Activated T-helper 1 cell treated with Interleukin-2 at 50 U/mL for 16 hours (primary cell): Measurements from ENCODE around the gene MPC1.
"Not testable (repeated sequence)": the region's sequence is repeated elsewhere in the genome, so short reads cannot be mapped to it uniquely, and the experiment has no call there.

Experiments used
- DNase-seq: peaks from one replicate; pipeline ENCODE4 v3.0.0-alpha.2; 2020; ENCODE audit warnings: low read depth

The MPC1 gene

DNA sequence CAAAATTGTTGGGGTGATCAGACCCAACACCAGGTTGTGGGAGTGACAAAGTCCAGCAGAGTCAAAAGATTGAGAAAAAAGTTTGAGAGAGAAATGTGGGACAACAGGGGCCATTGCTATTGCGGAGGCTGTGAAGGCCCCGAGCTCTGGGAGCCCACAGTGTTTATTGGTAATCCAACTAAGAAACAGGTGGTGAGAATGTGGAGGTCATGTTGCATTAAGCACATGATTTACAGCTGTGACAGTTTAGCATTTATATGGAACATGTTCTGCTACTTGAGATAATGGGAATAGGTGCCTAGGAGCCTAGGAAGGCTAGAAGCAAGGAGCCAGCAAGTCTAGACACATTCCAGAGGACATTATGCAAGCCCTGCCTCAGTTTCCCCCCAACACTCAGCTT is 37.8 kb downstream of the MPC1 start:
- DNase-seq = not testable (repeated sequence)

DNA sequence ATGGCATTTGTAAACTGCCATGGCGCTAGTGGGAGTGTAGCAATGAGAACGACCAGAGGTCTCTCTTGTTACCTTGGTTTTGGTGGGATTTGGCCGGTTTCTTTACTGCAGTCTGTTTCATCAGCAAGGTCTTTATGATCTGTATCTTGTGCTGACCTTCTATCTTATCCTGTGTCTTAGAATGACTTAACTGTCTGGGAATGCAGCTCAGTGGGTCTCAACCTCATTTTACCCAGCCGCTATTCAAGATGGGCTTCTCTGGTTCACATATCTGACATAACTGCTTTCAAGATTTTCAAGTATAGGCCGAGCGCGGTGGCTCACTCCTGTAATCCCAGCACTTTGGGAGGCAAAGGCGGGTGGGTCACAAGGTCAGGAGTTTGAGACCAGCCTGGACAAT is 38.5 kb downstream of the MPC1 start:
- no peak for DNase-seq

DNA sequence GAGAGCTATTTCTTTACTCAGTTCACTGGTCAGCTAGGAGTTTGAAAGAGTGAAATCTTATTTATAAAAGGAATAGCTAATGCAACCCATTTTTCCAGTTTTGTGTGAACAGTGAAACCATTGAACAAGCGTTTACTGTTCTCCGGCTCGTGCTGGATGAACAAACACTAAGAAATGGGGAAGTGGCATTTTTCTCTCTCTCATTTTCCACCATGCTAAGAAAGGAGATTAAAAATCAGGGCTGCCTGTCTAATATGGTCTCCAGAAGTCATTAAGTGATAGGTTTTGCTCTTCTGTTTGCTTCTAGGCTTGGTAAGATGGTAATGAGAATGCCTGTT is 39.6 kb downstream of the MPC1 start:
- no peak for DNase-seq

DNA sequence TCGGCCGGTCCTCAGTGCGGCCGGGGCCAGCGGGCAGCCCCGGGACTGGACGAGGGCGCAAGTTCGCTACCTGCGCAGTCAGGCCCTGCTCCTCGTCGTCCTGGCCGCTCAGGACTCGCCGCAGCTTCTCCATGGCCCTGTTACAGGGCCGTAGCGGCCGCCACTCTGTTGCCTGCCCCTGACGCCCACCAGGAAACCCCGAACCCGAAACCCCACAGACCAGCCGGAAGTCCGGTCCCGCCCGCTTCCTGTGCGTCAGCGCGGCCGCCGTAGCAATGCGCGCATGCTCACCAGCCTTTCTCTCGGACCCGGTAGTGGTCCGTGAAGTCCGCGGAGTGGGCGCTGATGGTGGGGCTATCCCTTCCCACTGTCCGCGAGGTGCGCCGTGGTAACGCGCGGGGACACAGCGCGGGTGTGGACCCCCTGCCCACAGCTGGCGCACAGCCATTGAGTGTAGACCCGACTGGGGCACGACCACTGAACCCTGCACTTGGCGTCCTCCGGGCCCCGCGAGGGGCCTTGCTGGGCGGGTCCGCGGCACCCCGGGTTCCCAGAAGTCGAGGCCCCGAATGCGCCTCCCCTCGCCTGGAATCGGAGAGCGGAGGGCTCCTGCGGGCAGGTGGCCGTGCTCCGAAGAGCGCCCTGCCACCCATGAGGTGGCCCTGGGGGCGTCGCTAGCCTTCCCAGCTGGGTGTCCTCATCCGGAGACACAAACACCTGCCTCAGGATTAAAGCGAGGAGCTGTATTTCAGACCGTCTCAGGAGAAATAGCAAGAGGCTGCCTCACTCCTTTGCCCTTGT is 40.2 kb downstream of the MPC1 start, which contains the start of gene SFT2D1:
TSS of gene SFT2D1 (minus strand) at position 197 of the 801 bp plus-strand sequence. CDS start at position 133, 64 bp downstream.
- peak; percentile 55 for DNase-seq

DNA sequence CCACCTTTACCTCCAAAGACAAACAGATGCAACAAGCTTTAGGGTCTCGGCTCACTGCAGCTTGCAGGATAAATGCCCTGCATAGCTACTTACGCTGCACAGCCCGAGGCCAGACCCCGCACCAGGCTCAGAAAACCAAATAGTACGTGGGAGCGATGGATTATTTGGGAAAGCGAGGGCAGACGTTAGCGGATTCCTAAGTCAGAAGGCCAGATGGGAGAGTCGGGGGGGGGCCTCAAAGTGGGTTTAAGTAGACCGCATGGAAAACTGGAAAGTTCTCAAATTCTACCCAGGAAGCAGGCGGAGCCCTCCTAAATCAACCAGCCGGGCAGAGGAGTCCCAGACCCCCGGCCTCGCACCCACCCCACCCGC is 40.8 kb downstream of the MPC1 start:
- no peak for DNase-seq

DNA sequence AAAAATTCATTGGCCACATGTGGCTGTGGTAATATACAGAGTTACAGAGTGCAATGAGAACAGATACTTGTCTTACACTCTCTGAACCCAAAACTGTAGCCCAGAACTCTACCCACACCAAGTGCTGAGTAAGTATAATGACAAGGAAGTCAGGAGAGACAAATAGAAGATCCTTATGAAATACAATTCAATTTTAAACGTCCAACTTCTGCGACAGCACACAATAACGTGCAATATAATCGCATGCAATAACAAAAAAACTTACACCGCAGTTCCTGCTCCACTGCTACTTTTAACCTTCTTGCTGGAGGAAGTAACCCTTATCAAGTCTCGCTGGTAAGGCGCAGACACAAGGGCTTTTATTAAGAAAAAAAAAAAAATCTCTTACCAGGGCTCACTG is 41.3 kb downstream of the MPC1 start:
- DNase-seq = no peak

DNA sequence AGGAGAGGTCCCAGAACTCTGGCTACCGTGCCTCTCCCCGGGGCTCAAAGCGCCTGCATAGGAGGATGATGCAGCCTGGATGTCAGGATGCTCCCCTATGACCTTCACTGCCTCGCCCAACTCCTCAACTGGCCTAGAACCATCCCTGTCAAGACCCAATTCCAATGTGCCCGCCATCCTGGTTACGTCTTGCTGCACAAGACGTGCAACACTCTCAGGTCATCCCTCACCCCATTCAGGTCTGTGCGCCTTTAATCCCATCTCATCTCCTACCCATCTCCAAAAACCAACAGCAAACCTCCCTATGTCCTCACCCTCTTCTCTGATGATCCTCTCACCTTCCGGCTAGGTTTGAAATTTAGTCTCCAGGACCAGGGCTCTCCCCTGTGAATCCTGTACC is 43.9 kb downstream of the MPC1 start:
- no peak for DNase-seq

DNA sequence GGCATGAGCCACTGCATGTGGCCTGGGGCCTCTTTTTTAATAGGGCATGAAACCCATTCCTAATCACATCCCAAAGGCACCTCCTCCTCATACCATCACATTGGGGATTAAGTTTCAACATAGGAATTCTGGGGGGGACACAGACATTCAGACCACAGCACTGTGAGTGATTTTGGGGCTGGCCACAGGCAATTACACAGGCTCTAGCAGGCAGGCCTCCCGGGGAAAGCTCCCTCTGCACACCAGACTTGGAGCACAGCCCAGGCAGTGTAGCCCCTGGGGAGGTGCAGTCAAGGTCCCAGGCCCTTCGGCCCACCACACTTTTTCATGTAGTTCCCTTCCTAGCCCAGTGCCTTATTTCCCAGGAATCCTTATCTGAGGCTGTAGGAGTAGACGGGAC is 45.9 kb downstream of the MPC1 start:
- no peak for DNase-seq

DNA sequence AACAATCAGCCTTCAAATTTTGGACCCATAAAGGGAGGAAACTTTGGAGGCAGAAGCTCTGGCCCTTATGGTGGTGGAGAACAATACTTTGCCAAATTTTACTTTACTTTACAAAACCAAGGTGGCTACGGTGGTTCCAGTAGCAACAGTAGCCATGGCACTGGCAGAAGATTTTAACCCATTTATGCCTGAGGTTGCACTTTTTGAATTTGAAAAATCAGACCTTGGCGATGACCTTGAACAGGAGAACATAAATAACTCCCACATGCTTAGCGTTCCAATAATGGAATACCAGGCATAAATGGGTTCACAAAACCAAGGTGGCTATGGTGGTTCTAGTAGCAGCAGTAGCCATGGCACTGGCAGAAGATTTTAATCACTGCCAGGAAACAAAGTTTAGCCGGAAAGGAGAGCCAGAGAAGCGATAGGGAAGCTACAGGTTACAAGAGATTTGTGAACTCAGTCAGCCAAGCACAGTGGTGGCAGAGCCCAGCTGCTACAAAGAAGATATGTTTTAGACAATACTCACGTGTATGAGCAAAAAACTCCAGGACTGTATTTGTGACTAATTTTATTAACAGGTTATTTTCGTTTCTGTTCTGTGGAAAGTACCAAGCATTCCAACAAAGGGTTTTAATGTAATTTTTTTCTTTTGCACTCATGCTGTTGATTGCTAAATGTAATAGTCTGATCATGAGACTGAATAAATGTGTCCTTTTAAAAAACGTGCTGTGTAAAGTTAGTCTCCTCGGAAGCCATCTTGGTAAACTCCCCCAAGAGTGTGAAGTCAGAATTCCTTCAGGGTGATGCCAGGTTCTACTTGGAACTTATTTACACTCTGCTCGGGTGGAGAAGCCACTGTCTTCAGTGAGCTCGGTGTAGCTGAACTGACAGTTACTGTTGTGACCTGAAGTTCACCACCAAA is 47.1 kb downstream of the MPC1 start:
- no peak for DNase-seq

DNA sequence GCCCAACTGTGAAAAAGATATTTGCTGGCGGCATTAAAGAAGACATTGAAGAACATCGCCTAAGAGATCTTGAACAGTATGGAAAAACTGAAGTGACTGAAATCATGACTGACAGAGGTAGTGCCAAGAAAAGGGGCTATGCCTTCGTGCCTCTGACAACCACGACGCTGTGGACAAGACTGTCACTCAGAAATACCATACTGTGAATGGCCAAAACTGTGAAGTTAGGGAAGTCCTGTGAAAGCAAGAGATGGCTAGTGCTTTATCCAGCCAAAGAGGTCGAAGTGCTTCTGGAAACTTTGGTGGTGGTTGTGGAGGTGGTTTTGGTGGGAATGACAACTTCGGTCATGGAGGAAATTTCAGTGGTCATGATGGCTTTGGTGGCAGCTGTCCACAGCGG is 47.9 kb downstream of the MPC1 start:
- no peak for DNase-seq

DNA sequence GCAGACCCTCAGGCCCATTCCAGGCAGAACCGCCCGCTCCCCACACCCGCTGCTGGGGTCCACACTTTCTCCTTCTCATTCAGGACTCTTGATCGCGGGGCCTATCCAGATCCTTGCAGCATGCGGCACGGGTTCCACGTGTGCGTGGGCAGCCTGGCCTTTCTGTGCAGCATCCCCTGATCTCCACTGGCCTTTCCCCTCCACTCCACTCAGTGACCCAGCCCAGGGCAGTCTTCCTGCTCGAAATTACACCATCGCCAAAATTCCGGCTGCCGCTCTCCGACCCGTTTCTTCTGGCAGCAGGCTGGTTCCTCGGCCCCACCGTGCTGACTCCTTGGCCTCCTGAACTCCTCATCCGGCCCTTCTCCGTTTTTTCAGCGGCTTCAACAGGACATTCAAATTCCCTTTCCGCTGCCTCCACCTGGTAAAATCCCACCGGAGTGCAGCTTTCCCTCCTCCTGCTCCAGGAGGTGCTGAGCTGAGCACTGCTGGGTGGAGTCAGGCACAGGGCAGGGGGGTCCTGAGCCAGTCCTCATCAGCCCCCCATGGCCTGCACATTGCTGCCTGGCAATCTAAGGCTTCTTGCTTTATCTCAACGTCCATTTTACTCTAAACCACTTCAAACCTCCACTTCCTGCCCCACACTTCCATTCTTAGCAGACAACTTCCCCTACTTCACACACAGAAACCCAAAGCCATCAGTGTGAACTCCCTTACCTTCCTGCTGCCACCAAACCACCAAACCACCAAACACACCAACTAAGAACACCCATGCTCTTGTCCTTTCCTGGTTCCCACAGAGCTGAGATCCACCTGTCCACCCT is 49.4 kb downstream of the MPC1 start:
- no peak for DNase-seq

DNA sequence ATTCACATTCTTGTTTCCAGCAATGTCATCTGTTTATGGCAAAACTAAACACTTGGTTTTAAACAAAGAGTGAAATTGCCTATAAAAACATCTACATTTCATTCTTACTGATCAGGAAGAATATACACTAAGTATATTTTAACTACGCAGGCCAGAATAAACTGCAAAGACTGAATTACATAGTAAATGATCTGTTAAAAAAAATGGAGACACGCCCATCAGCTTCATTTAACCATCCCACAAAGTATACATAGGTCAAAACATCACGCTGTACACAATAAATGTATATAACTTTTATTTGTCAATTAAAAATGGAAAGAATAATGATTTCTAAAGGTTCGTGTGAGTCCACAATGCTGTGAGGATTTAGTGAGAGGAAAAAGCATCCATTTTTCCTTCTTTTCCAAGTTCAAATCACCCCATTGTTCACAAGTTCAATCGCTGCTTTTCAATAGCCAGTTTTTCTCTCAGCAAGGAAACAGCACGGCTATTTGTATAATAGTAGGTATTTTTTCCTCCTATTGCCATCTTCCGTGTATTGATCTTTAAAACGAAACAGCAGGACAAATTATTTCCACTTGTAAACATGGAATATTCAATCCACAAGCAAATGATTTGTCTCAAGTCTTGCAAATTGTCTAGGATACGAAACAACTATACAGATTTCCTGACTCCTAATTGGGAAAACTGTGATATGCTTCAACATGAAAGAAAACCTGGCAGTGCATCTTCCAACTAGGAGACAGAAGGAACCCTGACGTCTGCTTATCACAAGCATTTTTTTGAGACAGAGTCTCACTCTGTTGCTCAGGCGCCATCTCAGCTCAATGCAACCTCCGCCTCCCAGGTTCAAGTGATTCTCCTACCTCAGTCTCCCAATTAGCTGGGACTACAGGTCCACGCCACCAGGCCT is 51.0 kb downstream of the MPC1 start:
- DNase-seq = no peak

DNA sequence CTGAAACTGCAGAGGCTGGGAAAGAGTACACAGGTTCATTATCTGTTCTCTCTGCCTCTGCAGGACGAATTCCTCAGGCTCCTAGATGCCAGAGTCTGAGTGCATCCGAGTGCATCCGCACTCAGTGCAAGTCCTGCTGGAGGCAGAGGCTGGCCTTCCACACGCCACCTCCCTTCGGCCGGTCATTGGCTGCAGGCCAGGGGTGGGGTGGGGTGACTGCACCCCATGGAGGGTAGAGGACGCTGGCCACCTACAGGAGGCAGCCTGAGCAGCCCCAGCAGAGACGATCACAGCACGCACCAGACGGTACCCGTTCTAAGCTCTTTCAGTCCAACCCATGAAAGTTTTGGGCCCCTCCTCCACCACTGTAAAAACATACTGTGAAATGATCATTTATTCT is 52.1 kb downstream of the MPC1 start:
- no peak for DNase-seq

DNA sequence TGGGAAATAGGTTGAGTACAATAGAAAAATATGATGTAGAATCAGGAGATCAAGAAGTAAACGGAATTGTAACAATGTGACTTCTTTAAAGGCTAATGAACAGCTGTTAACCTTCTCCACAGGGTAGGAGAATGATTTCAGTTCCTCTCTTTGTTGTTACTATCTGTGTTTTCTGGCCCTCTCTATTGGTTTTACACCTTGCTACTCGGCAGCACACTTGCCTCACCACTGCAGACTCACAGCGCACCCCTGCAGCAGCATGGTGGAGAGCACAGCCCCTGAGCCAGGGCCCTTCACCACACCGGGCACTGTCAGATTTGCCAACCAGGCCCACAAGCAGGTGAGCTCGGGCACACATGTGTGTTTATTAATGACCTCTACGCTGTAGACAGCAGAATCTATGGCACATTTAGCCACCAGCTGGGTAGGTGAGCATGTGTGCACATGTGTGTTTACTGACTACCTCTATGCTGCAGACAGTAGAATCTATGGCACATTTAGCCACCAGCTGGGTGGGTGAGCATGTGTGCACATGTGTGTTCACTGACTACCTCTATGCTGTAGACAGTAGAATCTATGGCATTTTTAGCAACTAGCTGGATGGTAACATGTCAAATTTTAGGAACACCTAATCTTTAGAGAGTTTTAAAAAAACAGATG is 57.2 kb downstream of the MPC1 start:
- no peak for DNase-seq

DNA sequence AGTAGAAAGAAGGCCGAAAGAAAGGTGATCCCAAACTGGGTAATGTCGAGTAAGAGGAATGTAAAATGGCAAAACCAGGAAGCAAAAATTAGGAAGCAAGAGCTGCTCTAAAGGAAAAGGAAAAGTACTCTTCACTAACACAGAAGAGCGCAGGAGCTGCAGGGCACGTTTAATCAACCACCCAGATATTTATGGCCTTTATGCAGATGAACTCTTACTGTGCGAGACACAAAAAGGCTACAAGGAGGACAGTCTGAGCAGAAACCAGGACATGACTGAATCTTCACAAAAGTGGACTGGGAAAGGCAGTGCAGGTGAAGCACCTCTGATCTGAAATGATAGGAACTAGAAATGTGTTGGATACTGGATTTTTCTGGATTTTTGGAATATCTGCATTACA is 59.3 kb downstream of the MPC1 start:
- no peak for DNase-seq

DNA sequence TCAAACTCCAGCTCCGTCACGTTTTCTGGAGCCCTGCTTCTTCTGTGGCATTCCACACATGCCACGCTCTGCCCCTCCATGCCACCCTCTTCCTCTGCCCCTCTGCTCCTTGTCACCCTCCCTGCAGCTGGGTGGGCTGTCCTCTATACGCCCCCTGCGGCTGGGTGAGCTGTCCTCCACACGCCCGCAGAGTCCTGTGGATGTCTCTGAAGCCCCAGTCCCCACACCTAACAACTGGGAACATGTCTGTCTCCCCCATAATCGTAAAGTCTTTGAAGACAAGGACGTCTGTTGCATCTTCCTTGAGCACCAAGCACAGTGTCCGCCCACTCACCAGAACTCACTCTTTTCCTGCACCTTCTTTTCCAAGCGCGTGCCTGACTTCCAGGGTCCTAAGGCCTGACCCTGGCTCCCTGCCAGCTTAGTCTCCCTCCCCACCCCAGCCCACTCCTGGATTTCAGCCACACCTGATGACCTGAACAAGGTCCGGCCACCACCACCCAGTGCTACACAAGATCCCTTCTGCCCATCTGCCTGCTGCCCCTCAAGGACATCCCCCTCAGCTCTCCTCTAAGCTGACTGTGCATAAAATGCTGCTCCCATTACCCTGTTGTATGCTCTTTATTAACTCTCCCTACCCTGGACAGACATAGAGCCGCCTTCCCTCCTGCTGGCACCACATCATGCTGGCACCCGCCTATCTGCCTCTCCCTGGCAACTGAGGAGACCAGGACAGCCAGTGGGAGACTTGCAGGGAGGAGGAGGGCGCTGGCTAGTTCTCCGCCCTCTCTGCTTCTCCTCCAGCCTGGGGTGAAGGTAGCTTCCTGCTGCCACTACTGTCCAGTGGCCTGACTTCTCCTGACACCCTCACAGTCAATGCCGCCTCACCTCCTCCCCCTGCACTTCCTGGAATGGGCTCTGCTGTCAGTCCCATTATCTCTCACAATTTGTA is 63.8 kb downstream of the MPC1 start:
- DNase-seq = no peak

DNA sequence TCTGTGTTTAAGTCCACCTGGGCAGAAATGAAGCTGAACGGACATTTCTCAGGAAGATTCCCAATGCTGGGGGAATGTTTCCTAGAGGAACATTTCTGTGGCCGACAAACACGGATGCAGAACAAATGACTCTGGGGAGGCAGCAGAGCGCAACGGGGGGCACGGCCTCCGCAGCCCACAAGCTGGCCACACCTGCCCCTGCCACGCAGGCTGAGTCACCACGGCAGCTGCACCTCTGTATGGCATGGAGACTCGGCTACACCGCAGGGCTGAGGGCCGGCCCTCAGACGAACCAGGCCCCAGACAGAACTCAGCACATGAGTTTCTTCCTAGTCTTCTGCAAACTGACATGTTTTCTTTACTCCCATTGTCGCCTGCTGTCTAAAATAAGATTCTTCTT is 64.5 kb downstream of the MPC1 start:
- no peak for DNase-seq

DNA sequence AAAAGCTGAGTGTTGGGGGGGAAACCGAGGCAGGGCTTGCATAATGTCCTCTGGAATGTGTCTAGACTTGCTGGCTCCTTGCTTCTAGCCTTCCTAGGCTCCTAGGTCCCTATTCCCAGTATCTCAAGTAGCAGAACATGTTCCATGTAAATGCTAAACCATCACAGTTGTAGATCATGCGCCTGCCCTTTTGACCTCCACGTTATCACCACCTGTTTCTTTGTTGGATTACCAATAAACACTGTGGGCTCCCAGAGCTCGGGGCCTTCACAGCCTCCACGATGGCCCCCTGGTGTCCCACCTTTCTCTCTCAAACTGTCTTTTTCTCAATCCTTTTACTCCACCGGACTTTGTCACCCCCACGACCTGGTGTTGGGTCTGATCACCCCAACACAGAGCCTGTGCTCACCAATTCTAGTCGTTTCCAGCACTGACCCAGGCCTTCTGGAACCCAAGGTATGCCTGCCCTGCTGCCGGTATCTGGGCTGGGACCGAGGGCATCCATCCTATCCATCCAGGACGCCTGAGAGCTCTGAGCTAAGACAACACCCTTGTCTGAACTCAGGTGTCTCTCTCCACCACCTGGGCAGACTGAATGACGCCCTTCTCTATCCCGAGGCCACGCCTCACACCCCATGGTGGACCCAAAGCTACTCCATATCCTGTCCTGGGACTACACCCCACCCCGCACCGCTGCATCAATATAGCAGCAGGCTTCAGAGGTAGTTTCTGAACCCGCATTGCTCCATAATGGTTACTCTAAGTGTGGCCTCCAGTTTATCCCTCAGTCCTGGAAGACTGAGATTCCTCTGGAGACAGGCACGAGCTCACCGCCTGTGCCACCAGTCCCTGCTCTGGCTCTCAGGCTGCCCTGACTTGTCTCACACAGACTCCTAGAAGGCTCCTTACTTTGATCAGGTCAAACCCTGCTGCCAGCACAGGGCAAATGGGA is 65.2 kb downstream of the MPC1 start:
- DNase-seq = no peak

DNA sequence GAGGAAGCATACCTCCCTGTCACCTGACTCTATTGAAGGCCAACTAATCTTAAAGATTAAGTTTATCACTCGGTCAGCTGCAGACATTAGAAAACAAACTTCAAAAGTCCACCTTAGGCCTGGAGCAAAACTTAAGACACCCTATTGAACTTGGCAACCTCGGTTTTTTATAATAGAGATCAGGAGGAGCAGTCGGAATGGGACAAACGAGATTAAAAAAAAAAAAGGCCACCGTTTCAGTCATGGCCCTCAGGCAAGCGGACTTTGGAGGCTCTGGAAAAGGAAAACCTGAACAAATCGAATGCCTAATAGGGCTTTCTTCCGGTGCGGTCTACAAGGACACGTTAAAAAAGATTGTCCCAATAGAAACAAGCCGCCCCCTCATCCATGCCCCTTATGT is 67.3 kb downstream of the MPC1 start:
- no peak for DNase-seq
